Testis (tissue), 3 donors: ENCODE data around the gene RAB17. TPM values are rescaled to one million over a fixed set of nuclear protein-coding genes. Genes with fewer than 3 reads are reported as not detected.

ENCODE experiments used
- DNase-seq: peaks from one replicate; pipeline ENCODE4 v3.0.0-alpha.2; 2019
- H3K27ac ChIP-seq, 2 donors: fragments of 200-600 bp; sonication (generic); one replicate each; pipeline ENCODE4 v1.5.1; 2019
- H3K27me3 ChIP-seq: fragments of 200-600 bp; sonication (generic); one replicate; pipeline ENCODE4 v1.5.1; 2019
- H3K36me3 ChIP-seq: fragments of 200-600 bp; sonication (generic); one replicate; pipeline ENCODE4 v1.5.1; 2017; ENCODE audit warnings: low read depth; ENCODE audit errors: missing control alignments
- H3K4me1 ChIP-seq: fragments of 200-600 bp; sonication (generic); one replicate; pipeline ENCODE4 v1.5.1; 2019
- H3K4me3 ChIP-seq, 2 donors: fragments of 200-600 bp; sonication (generic); one replicate each; pipeline ENCODE4 v1.5.1; 2017 to 2019
- H3K9me3 ChIP-seq: fragments of 200-600 bp; sonication (generic); one replicate; pipeline ENCODE4 v1.5.1; 2017
- POLR2A ChIP-seq: fragments of 450-650 bp; IDR thresholded peaks from one replicate; pipeline ENCODE4 v1.6.1; 2017; ENCODE audit warnings: antibody characterized with exemption, mild to moderate bottlenecking, moderate library complexity
- WGBS, 2 donors: methylation state at CpG; one replicate each; pipeline ENCODE4 v1.1.5; 2018; 5-methylcytosine and 5-hydroxymethylcytosine counted together
- intact Hi-C: fragments of 100-400 bp; cut with DNase I; formaldehyde crosslinking; loops from one replicate; pipeline ENCODE4 v1.15.1; 2023; ENCODE audit warnings: low total_unique reads
- polyA plus RNA-seq: library from polyadenylated mRNA; stranded (reverse); fragments of 350-450 nt; fragmentation: Illumina TruSeq; extraction: RNeasy Lipid Tissue Mini Kit (QIAGEN cat#74804); gene quantifications from one replicate; pipeline ENCODE4 v1.2.3, GENCODE V29; 2014; ENCODE audit warnings: low read depth, low replicate concordance; ENCODE audit not compliant: insufficient read depth
- total RNA-seq, 2 donors: library from RNA; depleted of rRNA; stranded (reverse); fragments of >200 nt; gene quantifications; one replicate each; pipeline ENCODE4 v1.2.3, GENCODE V29; 2016
- TF ChIP-seq, protein P1 (sequence below), 3 experiments: fragments of 450-650 bp in 2 of 3; fragments of 200-600 bp in 1 of 3; sonication (generic) in 1 of 3; IDR thresholded peaks; one replicate each; pipeline ENCODE4 v1.5.1; 2016 to 2019; ENCODE audit warnings: antibody characterized with exemption in 3 of 3, mild to moderate bottlenecking in 2 of 3, moderate library complexity in 1 of 3

Gene RAB17
- total and polyA plus RNA-seq, 3 donors from 2014 or later, result 3.2 to 6.3 (median 3.2) TPM

DNA sequence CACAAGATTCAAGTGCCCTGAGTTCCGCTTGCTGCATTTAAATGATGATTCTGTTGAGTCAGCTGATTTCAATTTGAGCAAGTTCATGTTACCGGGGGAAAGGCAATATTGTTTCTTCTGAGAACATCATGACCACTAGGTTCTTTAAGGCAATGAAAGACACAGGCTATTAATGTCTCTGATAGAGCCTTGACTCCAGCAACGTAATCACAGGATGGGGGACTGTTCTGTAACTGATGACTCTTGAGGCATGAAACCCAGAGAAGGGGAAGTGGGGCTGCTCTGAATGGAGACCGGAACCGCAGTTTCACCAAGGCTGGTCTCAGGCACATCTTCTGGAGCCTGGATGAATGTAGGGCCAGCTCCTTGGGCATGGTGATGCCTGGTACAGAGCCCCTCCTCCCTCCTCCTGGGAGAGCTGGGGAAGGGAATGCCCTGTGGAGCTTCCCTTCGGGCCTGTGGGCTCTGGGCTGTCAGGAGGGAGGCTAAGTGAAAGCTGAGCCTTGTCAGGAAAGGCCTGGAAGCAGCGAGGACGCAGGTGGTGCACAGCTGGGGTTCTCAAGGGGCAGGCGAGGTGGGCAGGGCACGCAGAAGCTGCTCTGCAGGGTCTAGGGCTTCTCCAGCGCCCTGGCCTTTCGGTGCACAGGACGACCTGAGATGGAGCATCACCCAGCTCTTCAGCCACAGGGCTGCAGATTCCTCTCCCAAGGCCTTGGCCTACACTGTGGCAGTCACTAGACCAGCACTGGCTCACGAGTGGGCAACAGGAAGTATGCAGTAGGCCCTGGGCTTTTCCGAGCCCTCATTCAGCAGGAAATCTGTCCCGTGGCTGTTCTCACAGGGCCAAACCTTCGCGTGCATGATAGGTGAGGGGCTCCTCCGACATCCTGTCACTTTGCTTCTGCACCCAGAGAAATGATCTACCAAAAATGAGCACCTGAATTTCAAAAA, 60.8 kb downstream of the RAB17 start:
- intact Hi-C loops, result no loop called here
- H3K9me3 ChIP-seq, result no peaks in the 10 kb centered on the region
- no peak for TF ChIP-seq POLR2A
- TF ChIP-seq, protein P1, sequence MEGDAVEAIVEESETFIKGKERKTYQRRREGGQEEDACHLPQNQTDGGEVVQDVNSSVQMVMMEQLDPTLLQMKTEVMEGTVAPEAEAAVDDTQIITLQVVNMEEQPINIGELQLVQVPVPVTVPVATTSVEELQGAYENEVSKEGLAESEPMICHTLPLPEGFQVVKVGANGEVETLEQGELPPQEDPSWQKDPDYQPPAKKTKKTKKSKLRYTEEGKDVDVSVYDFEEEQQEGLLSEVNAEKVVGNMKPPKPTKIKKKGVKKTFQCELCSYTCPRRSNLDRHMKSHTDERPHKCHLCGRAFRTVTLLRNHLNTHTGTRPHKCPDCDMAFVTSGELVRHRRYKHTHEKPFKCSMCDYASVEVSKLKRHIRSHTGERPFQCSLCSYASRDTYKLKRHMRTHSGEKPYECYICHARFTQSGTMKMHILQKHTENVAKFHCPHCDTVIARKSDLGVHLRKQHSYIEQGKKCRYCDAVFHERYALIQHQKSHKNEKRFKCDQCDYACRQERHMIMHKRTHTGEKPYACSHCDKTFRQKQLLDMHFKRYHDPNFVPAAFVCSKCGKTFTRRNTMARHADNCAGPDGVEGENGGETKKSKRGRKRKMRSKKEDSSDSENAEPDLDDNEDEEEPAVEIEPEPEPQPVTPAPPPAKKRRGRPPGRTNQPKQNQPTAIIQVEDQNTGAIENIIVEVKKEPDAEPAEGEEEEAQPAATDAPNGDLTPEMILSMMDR (IDR thresholded peaks at IDR 0.05), result no peak
- no peaks in the 10 kb centered on the region for H3K36me3 ChIP-seq
- no peaks in the 10 kb centered on the region for H3K27me3 ChIP-seq
- no peaks in the 10 kb centered on the region for H3K4me1 ChIP-seq
- DNase-seq, result no peak
- 79 to 86% methylated on average over 17 to 19 of the region's 19 CpGs for WGBS, 2 donors
- H3K4me3 ChIP-seq, result no peak overlapping the region
- H3K27ac ChIP-seq, result no peak overlapping the region

DNA sequence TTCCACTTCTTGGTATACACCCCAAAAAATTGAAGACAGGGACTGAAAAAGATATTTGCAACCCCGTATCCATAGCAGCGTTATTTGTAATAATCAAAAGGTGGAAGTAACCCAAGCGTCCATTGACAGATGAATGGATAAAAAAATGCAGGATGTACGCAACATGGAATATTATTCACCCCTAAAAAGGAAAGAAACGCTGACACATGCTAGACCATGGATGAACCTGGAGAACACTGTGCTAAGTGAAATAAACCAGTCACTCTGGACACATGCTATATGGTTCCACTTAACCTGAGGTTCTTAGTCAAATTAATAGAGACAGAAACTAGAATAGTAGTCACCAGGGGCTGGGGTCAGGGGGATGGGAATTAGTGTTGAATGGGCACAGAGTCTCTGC, 62.8 kb downstream of the RAB17 start:
- intact Hi-C loops, result no loop called here
- no peak overlapping the region for H3K4me3 ChIP-seq
- no peaks in the 10 kb centered on the region for H3K9me3 ChIP-seq
- WGBS, 2 donors, result 89 to 97% methylated on average over 5 of the region's 5 CpGs
- no peak overlapping the region for H3K27ac ChIP-seq
- no peaks in the 10 kb centered on the region for H3K4me1 ChIP-seq
- DNase-seq, result no peak
- TF ChIP-seq, protein P1 (IDR thresholded peaks at IDR 0.05), result no peak
- TF ChIP-seq POLR2A, result no peak
- H3K27me3 ChIP-seq, result no peaks in the 10 kb centered on the region
- no peaks in the 10 kb centered on the region for H3K36me3 ChIP-seq

DNA sequence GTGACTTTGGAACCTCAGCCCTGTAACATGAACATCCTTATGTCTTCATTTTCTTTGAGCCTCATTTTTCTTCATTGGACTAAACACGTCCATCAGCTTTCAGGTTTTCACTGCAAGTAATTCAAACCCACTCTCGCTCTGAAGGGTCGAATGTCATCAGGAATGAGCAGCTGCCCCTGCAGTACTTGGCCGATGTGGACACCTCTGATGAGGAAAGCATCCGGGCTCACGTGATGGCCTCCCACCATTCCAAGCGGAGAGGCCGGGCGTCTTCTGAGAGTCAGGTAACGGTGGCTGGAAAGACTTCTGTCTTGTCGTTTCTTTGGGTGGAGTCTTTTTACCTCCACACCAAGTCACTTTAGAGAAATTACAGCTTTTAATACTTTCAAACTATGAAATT, 63.3 kb downstream of the RAB17 start:
- no peak overlapping the region for H3K4me3 ChIP-seq
- intact Hi-C loops, result no loop called here
- no peaks in the 10 kb centered on the region for H3K9me3 ChIP-seq
- no peaks in the 10 kb centered on the region for H3K27me3 ChIP-seq
- DNase-seq, result no peak
- no peaks in the 10 kb centered on the region for H3K36me3 ChIP-seq
- no peaks in the 10 kb centered on the region for H3K4me1 ChIP-seq
- WGBS, 2 donors, result 93 to 94% methylated on average over 11 of the region's 11 CpGs
- H3K27ac ChIP-seq, result no peak overlapping the region
- TF ChIP-seq POLR2A, result no peak
- TF ChIP-seq, protein P1 (IDR thresholded peaks at IDR 0.05), result no peak

DNA sequence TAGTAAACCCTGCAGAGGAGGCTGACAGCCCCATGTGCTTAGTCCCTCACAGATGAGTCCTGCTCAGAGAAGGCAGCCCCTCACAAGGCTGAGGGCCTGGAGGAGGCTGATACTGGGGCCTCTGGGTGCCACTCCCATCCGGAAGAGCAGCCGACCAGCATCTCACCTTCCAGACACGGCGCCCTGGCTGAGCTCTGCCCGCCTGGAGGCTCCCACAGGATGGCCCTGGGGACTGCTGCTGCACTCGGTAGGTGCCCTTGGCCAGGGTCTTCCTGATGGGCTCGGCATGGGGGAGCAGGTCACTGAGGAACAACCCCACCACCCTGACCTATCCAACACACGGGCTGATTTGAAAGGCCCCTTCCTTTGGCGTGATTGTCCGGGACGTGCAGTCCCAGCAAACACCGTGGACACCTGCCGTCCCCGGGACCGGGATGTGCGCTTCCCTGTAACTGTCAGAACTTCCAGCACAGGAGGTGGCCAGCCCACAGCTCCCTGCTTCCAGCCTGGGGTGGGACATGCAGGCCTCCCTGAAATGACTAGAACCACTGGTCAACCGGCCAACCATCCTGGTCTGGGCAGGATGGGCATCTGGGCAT, 64.9 kb downstream of the RAB17 start:
- TF ChIP-seq, protein P1 (IDR thresholded peaks at IDR 0.05), result no peak
- TF ChIP-seq POLR2A, result no peak
- no peak overlapping the region for H3K27ac ChIP-seq
- no peaks in the 10 kb centered on the region for H3K36me3 ChIP-seq
- no peak overlapping the region for H3K4me3 ChIP-seq
- H3K4me1 ChIP-seq, result no peaks in the 10 kb centered on the region
- H3K9me3 ChIP-seq, result no peaks in the 10 kb centered on the region
- DNase-seq, result no peak
- WGBS, 2 donors, result 77 to 92% methylated on average over 4 to 17 of the region's 17 CpGs
- no peaks in the 10 kb centered on the region for H3K27me3 ChIP-seq
- intact Hi-C loops, result no loop called here
